ENCODE measurements around the gene ASB15. TPM values are rescaled to one million over a fixed set of nuclear protein-coding genes. Genes with fewer than 3 reads are reported as not detected.

ASB15 gene
- total and polyA plus RNA-seq, 2 of the 13 experiments (the other 11 are each of a cell fraction or from before 2014, with no cell fraction given): not detected

DNA sequence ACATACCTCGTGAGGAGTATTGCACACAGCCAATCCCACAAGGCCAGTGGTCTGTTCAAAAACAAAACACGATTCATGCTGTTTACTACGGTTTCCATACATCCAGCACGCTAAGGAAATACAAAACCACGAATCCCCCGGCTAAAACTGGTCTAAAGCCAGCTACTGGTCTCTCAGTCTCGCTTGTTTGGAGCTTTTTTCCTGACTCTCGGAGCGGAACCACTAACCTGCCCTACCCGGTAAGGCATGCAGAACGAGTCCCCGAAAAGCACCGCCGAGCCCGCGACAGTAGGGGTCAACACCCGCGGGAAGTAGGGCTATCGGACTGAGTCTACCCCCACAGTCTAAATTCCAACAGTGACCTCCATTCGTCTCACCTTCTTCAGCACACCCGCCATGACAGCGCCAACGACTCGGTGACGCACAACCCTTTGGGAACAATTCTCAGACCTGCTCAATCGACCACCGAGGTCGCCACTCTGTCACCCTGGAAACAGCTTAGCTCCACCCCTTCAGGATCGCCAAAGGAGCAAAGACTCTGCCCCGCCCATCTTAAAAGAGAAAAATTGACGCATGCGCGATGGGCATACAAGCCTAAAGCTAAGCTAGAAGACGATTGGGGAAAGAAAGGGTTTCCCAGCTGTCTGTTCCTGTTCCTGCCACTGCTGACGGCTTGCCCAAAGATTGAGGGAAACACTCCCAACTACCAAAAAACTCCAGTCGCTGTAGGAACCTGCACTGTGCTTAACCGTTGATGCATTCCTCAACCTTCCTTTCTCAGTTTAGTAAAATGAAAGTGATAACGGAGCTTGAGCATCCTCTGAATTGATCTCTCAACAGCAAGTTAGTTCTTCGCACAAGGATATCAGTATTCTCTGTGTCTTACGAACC, 44.0 kb upstream of the ASB15 start, which contains the start of gene NDUFA5 (continued):
- TF ChIP-seq, protein P1, sequence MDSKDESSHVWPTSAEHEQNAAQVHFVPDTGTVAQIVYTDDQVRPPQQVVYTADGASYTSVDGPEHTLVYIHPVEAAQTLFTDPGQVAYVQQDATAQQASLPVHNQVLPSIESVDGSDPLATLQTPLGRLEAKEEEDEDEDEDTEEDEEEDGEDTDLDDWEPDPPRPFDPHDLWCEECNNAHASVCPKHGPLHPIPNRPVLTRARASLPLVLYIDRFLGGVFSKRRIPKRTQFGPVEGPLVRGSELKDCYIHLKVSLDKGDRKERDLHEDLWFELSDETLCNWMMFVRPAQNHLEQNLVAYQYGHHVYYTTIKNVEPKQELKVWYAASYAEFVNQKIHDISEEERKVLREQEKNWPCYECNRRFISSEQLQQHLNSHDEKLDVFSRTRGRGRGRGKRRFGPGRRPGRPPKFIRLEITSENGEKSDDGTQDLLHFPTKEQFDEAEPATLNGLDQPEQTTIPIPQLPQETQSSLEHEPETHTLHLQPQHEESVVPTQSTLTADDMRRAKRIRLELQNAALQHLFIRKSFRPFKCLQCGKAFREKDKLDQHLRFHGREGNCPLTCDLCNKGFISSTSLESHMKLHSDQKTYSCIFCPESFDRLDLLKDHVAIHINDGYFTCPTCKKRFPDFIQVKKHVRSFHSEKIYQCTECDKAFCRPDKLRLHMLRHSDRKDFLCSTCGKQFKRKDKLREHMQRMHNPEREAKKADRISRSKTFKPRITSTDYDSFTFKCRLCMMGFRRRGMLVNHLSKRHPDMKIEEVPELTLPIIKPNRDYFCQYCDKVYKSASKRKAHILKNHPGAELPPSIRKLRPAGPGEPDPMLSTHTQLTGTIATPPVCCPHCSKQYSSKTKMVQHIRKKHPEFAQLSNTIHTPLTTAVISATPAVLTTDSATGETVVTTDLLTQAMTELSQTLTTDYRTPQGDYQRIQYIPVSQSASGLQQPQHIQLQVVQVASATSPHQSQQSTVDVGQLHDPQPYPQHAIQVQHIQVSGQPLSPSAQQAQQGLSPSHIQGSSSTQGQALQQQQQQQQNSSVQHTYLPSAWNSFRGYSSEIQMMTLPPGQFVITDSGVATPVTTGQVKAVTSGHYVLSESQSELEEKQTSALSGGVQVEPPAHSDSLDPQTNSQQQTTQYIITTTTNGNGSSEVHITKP (CRISPR knock-in tag; IDR thresholded peaks at IDR 0.05; ENCODE audit: low read depth): no peak

DNA sequence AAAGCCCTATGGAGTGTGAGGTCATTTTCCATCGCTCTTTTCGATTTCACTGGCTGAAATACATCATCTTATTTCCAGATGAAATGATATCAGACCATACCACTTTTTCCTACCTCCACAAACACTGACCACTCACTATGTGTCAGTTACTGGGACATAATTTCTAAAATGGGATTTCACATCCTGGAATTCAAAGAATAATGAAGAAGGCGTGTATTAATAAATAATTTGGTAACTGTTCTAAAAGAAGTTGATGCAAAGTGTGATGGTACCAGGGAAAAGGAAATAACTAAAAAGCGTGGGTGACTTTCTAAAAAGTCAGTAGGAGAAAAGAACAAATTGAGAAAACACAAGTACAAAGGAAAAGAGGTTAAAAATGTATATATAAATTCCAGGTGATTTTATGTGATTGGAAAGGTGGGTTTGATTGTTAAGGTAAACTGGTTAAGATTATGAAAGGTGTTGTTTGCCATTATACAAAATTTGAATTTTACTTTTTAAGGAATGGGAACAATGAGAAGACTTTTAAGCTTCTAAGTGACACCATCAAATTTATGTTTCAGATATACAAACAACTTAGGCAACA, 43.2 kb upstream of the ASB15 start:
- FAIRE-seq: no peak
- Histone ChIP-seq H3K27me3 (ENCODE audit: control insufficient read depth in 1 of 2, insufficient read depth in 2 of 2, low read length in 2 of 2) (peaks cover 0 to 6% of the 10 kb centered on the region in 2 experiments; a peak in 1 of 5 replicates), H3K27ac (ENCODE audit: extremely low read length, insufficient read depth, low read length) (no peak overlapping the region), H3K4me1 (ENCODE audit: insufficient read depth, low read length) (peaks cover 23% of the 10 kb centered on the region), H3K9me3 (ENCODE audit: low read length) (no peaks in the 10 kb centered on the region), H2AFZ (ENCODE audit: low read length) (peak overlapping the region; percentile 96), H4K20me1 (ENCODE audit: insufficient read depth, low read length) (no peaks in the 10 kb centered on the region), H3K9ac (ENCODE audit: insufficient read depth, low read depth, low read length) (peak overlapping the region; percentile 55), H3K4me2 (ENCODE audit: low read depth, low read length) (peak overlapping the region; percentile 71), H3K36me3 (replicated peaks in 1 of 2; ENCODE audit: control insufficient read depth in 1 of 2, insufficient read depth in 2 of 2, low read length in 2 of 2) (peaks cover 0 to 1% of the 10 kb centered on the region in 2 experiments; a peak in 1 of 5 replicates), H3K4me3 (replicated peaks in 1 of 3; ENCODE audit: insufficient read depth in 1 of 3, low read depth in 2 of 3, low read length in 3 of 3) (peak overlapping the region; percentile 94 to 100 (median 98)), H3K79me2 (ENCODE audit: insufficient read depth, low read length) (peaks cover 22% of the 10 kb centered on the region)
- BruUV-seq (replicated peaks): no TSS peak
- CTCF ChIA-PET (ENCODE audit: low intra/inter-chr PET ratio, low total read pairs): no interaction called here
- in situ Hi-C loops (cut with HindIII; ENCODE audit: extremely low pct_ligation_motif_present, low pct_unique_long_range_greater_than_20kb) (no loop called here), intact Hi-C loops (cut with micrococcal nuclease; ENCODE audit: unreplicated experiment) (loop anchor here (10.0 kb wide), 1 partner anchor 186 kb away; the partner anchor contains the start of gene WASL)
- no peak for ATAC-seq
- POLR2A ChIA-PET: interaction anchor here (0.8 to 1.6 kb wide), 5 partner anchors 9 to 191 kb away, joined by 3 to 11 read pairs (median 4); partner anchors contain the start of genes IQUB and WASL
- 36% methylated on average over 4 of the region's 4 CpGs for WGBS (ENCODE audit: low lambda C conversion rate)
- no peak for DNase-seq (ENCODE audit: low spot score)
- TF ChIP-seq ZNF350 (CRISPR knock-in tag; IDR thresholded peaks at IDR 0.05; ENCODE audit: borderline replicate concordance, low read depth) (no peak), HNRNPLL (IDR thresholded peaks at IDR 0.05; ENCODE audit: low read depth, low read length, poor library complexity, severe bottlenecking) (no peak), ZNF530 (CRISPR knock-in tag; IDR thresholded peaks at IDR 0.05; ENCODE audit: low read depth) (no peak), ZNF713 (CRISPR knock-in tag; IDR thresholded peaks at IDR 0.05) (no peak), MAZ (IDR thresholded peaks at IDR 0.05; ENCODE audit: borderline replicate concordance, low read depth, low read length) (no peak), MAZ (CRISPR knock-in tag; IDR thresholded peaks at IDR 0.05; ENCODE audit: low read depth) (no peak), EP300 (IDR thresholded peaks at IDR 0.05; ENCODE audit: low read depth in 2 of 2, low read length in 2 of 2) (no peak), EP300 (CRISPR knock-in tag; IDR thresholded peaks at IDR 0.05; ENCODE audit: borderline replicate concordance) (no peak), SIX4 (CRISPR knock-in tag; IDR thresholded peaks at IDR 0.05) (no peak)
- TF ChIP-seq, protein P2, sequence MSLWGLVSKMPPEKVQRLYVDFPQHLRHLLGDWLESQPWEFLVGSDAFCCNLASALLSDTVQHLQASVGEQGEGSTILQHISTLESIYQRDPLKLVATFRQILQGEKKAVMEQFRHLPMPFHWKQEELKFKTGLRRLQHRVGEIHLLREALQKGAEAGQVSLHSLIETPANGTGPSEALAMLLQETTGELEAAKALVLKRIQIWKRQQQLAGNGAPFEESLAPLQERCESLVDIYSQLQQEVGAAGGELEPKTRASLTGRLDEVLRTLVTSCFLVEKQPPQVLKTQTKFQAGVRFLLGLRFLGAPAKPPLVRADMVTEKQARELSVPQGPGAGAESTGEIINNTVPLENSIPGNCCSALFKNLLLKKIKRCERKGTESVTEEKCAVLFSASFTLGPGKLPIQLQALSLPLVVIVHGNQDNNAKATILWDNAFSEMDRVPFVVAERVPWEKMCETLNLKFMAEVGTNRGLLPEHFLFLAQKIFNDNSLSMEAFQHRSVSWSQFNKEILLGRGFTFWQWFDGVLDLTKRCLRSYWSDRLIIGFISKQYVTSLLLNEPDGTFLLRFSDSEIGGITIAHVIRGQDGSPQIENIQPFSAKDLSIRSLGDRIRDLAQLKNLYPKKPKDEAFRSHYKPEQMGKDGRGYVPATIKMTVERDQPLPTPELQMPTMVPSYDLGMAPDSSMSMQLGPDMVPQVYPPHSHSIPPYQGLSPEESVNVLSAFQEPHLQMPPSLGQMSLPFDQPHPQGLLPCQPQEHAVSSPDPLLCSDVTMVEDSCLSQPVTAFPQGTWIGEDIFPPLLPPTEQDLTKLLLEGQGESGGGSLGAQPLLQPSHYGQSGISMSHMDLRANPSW (CRISPR knock-in tag; IDR thresholded peaks at IDR 0.05; ENCODE audit: borderline replicate concordance): no peak
- TF ChIP-seq, protein P3, sequence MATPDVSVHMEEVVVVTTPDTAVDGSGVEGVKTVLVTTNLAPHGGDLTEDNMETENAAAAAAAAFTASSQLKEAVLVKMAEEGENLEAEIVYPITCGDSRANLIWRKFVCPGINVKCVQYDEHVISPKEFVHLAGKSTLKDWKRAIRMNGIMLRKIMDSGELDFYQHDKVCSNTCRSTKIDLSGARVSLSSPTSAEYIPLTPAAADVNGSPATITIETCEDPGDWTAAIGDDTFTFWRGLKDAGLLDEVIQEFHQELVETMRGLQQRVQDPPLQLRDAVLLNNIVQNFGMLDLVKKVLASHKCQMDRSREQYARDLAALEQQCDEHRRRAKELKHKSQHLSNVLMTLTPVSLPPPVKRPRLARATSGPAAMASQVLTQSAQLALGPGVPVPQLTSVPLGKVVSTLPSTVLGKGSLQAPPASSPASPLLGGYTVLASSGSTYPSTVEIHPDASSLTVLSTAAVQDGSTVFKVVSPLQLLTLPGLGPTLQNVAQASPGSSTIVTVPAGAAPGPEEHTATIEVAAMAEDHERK (CRISPR knock-in tag; IDR thresholded peaks at IDR 0.05; ENCODE audit: low read depth): no peak
